Panc1 (cell line): Measurements from ENCODE around the gene YPEL3. TPM values are rescaled to one million over a fixed set of nuclear protein-coding genes. Genes with fewer than 3 reads are reported as not detected.

ENCODE experiments used
- ATAC-seq: fragments of 200-7000 bp; cut with Tn5 transposase; 2 replicates; pipeline ENCODE4 v1.9.1; 2020; ENCODE audit warnings: mild to moderate bottlenecking, moderate library complexity
- BruUV-seq: library from RNA; stranded (reverse); fragments of 400-500 nt; replicated peaks from 2 replicates; lab custom pipeline; 2021; lab: Mats Ljungman, UMichigan
- CTCF ChIA-PET: fragments of 300-600 bp; sonication (Branson Sonifier 250); formaldehyde crosslinking; loops from one replicate; lab custom pipeline; 2022; ENCODE audit warnings: antibody characterized with exemption; lab: Charles Lee
- POLR2A ChIA-PET: fragments of 300-600 bp; sonication (Branson Sonifier 250); formaldehyde crosslinking; loops from one replicate; lab custom pipeline; 2022; ENCODE audit warnings: antibody characterized with exemption; lab: Charles Lee
- DNase-seq: peaks from one replicate; pipeline ENCODE4 v3.0.0-alpha.2; 2010; ENCODE audit warnings: low read depth, low spot score
- H3K27ac ChIP-seq: 2 replicates; pipeline ENCODE4 v1.5.1; 2011; ENCODE audit warnings: mild to moderate bottlenecking, low read length, inconsistent platforms
- H3K27me3 ChIP-seq: fragments of 200-500 bp; sonication (Bioruptor generic); 2 replicates; pipeline ENCODE4 v1.6.0; 2014; ENCODE audit warnings: low read length, inconsistent platforms; ENCODE audit not compliant: control insufficient read depth, insufficient read depth
- H3K36me3 ChIP-seq: fragments of 200-500 bp; sonication (Bioruptor generic); 2 replicates; pipeline ENCODE4 v1.5.1; 2014; ENCODE audit warnings: inconsistent platforms, mild to moderate bottlenecking, low read length, moderate library complexity; ENCODE audit not compliant: control insufficient read depth, insufficient read depth
- H3K4me1 ChIP-seq: 2 replicates; pipeline ENCODE4 v1.5.1; 2011; ENCODE audit warnings: inconsistent platforms, mild to moderate bottlenecking, low read length, moderate library complexity; ENCODE audit not compliant: control insufficient read depth, insufficient read depth
- H3K4me3 ChIP-seq, 2 experiments: 2 replicates each; pipeline ENCODE4 v1.5.1; 2011 to 2012; ENCODE audit warnings: low read depth in 2 of 2, low read length in 2 of 2, mild to moderate bottlenecking in 2 of 2, inconsistent platforms in 1 of 2, moderate library complexity in 1 of 2
- H3K9me3 ChIP-seq: fragments of 200-500 bp; sonication (Bioruptor generic); 2 replicates; pipeline ENCODE4 v1.5.1; 2014; ENCODE audit warnings: low read depth, mild to moderate bottlenecking, inconsistent platforms, low read length, moderate library complexity; ENCODE audit not compliant: control insufficient read depth, insufficient read depth
- CTCF ChIP-seq: fragments of 450-650 bp; IDR thresholded peaks from 2 replicates; pipeline ENCODE4 v1.5.1; 2017; ENCODE audit warnings: mild to moderate bottlenecking
- POLR2AphosphoS5 ChIP-seq: IDR thresholded peaks from 2 replicates; pipeline ENCODE4 v1.6.1; 2012; ENCODE audit warnings: mild to moderate bottlenecking, low read depth, low read length, moderate library complexity
- REST ChIP-seq, 2 experiments: IDR thresholded peaks; 2 replicates each; pipeline ENCODE4 v1.6.1; 2011 to 2012; ENCODE audit warnings: low read depth in 2 of 2, control low read depth in 1 of 2, low read length in 1 of 2, mild to moderate bottlenecking in 1 of 2, moderate library complexity in 1 of 2; ENCODE audit not compliant: insufficient read depth in 1 of 2
- SIN3A ChIP-seq: IDR thresholded peaks from 2 replicates; pipeline ENCODE4 v1.6.1; 2012; ENCODE audit warnings: low read depth, mild to moderate bottlenecking, low read length, moderate library complexity, borderline replicate concordance; ENCODE audit not compliant: insufficient read depth
- TCF7L2 ChIP-seq: IDR thresholded peaks from 2 replicates; pipeline ENCODE4 v1.6.1; 2011; ENCODE audit warnings: mild to moderate bottlenecking, low read depth, low read length, inconsistent platforms
- in situ Hi-C: cut with HindIII; loops from 2 replicates; pipeline ENCODE4 v1.10.0; 2016; ENCODE audit warnings: low sequenced_read_pairs, low pct_unique_long_range_greater_than_20kb
- intact Hi-C: fragments of 100-400 bp; cut with micrococcal nuclease; formaldehyde crosslinking; loops from one replicate; pipeline ENCODE4 v1.10.0; 2022; ENCODE audit not compliant: unreplicated experiment
- total RNA-seq: library from RNA; stranded (reverse); gene quantifications from one replicate; pipeline ENCODE4 v1.2.1, GENCODE V29; 2021; ENCODE audit not compliant: unreplicated experiment

Gene YPEL3
- total RNA-seq, 1 experiment from 2014 or later = 0.69 TPM

- ATAC-seq (no peak), DNase-seq (no peak)
- Histone ChIP-seq H3K27me3 (no peaks in the 10 kb centered on the region), H3K9me3 (no peaks in the 10 kb centered on the region), H3K4me1 (no peaks in the 10 kb centered on the region), H3K4me3 (no peak overlapping the region), H3K27ac (no peak overlapping the region), H3K36me3 (no peaks in the 10 kb centered on the region)
- in situ Hi-C loops = no loop called here
- ChIA-PET POLR2A (no interaction called here), CTCF (no interaction called here)
- no TSS peak for BruUV-seq
- intact Hi-C loops = no loop called here
- TF ChIP-seq SIN3A = no peak
- TF ChIP-seq POLR2AphosphoS5 = no peak
- TF ChIP-seq TCF7L2 = no peak
- TF ChIP-seq REST (IDR thresholded peaks at IDR 0.05; ENCODE audit: insufficient read depth in 1 of 2, low read depth in 2 of 2, low read length in 1 of 2) = no peak
- no peak for TF ChIP-seq CTCF
Observed at GRCh38 chr16:30141750-30142149, 45.7 kb upstream of the YPEL3 start.

- Histone ChIP-seq H3K4me3 (no peak overlapping the region), H3K27me3 (no peaks in the 10 kb centered on the region), H3K27ac (no peak overlapping the region), H3K4me1 (no peaks in the 10 kb centered on the region), H3K36me3 (no peaks in the 10 kb centered on the region), H3K9me3 (no peaks in the 10 kb centered on the region)
- CTCF ChIA-PET = interaction anchor here (0.5 to 1.5 kb wide), 2 partner anchors 48 to 372 kb away, joined by 3 to 4 read pairs; partner anchors contain the start of gene TBX6
- no peak for TF ChIP-seq POLR2AphosphoS5
- TF ChIP-seq SIN3A = no peak
- TF ChIP-seq REST (IDR thresholded peaks at IDR 0.05; ENCODE audit: insufficient read depth in 1 of 2, low read depth in 2 of 2, low read length in 1 of 2) = no peak
- no peak for TF ChIP-seq TCF7L2
- TF ChIP-seq CTCF = no peak
- intact Hi-C loops (no loop called here), in situ Hi-C loops (no loop called here)
- no peak for ATAC-seq
- no peak for DNase-seq
- BruUV-seq = no TSS peak
- POLR2A ChIA-PET = no interaction called here
Observed at GRCh38 chr16:30139583-30140481, 43.8 kb upstream of the YPEL3 start.
